ENCODE data around the gene SCD5. TPM values are rescaled to one million over a fixed set of nuclear protein-coding genes. Genes with fewer than 3 reads are reported as not detected.

Gene SCD5
- total RNA-seq, 4 donors from 2014 or later: 6.2 to 9.2 (median 7.1) TPM

GRCh38 chr4:82776925-82777542 lies 21.6 kb downstream of the SCD5 start:
- TF ChIP-seq CTCF (IDR thresholded peaks at IDR 0.05; ENCODE audit: low read depth): no peak

- TF ChIP-seq CTCF (IDR thresholded peaks at IDR 0.05; ENCODE audit: low read depth): no peak
These were observed 23.4 kb downstream of the SCD5 start for GRCh38 chr4:82775243-82775642.

GRCh38 chr4:82774711-82775171 lies 23.9 kb downstream of the SCD5 start:
- no peak for TF ChIP-seq CTCF (IDR thresholded peaks at IDR 0.05; ENCODE audit: low read depth)

GRCh38 chr4:82773057-82773456 lies 25.5 kb downstream of the SCD5 start:
- no peak for TF ChIP-seq CTCF (IDR thresholded peaks at IDR 0.05; ENCODE audit: low read depth)

GRCh38 chr4:82770607-82771006 lies 28.0 kb downstream of the SCD5 start:
- TF ChIP-seq CTCF (IDR thresholded peaks at IDR 0.05; ENCODE audit: low read depth): no peak

- no peak for TF ChIP-seq CTCF (IDR thresholded peaks at IDR 0.05; ENCODE audit: low read depth)
These were observed 33.5 kb downstream of the SCD5 start for GRCh38 chr4:82765134-82765533.

- TF ChIP-seq CTCF (IDR thresholded peaks at IDR 0.05; ENCODE audit: low read depth): no peak
These were observed 37.4 kb downstream of the SCD5 start for GRCh38 chr4:82761229-82761628.

Measured in subcutaneous adipose tissue (tissue), 4 donors.